ENCODE results near the gene RSPH9. TPM values are rescaled to one million over a fixed set of nuclear protein-coding genes. Genes with fewer than 3 reads are reported as not detected.
"Not testable (repeated sequence)": the region's sequence is repeated elsewhere in the genome, so short reads cannot be mapped to it uniquely, and the experiment has no call there.

The RSPH9 gene
- polyA plus RNA-seq, 1 experiment = 0.37 TPM

- CTCF ChIA-PET = no interaction called here
Observed at GRCh38 chr6:43658161-43658560, 13.3 kb downstream of the RSPH9 start.

DNA sequence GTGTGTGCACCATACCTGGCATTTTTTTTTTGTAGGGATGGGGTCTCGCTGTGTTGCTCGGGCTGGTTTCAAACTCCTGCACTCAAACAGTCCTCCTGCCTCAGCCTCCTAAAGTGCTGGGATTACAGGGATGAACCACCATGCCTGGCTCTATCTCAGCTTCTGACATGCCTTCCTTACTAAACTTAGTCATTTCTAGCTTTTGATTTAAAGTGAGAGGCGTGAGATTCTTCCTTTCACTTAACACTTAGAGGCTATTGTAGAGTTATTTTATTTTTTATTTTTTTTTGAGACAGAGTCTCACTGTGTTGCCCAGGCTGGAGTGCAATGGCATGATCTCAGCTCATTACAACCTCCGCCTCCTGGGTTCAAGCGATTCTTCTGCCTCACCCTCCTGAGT lies 18.1 kb downstream of the RSPH9 start:
- H3K4me3 ChIP-seq (ENCODE audit: low read depth, low read length); POLR2A ChIA-PET; H3K27ac ChIP-seq (ENCODE audit: low read depth, low read length); DNase-seq (ENCODE audit: low read depth, low spot score); H3K27me3 ChIP-seq (ENCODE audit: control insufficient read depth, insufficient read depth, low read length): not testable (repeated sequence)
- peaks cover 11% of the 10 kb centered on the region; the same call in 1 of the 2 replicates for H3K9me3 ChIP-seq (ENCODE audit: control insufficient read depth, insufficient read depth, low read length)
- CTCF ChIA-PET = interaction anchor here (8.9 kb wide), 1 partner anchor 417 kb away, joined by 90 read pairs; no protein-coding TSS in a partner anchor

More at GRCh38 chr6:43658161-43658560, 13.3 kb downstream of the RSPH9 start:
- Histone ChIP-seq H3K4me3 (ENCODE audit: low read depth, low read length) (no peak overlapping the region), H3K9me3 (ENCODE audit: control insufficient read depth, insufficient read depth, low read length) (peaks cover 11% of the 10 kb centered on the region; the same call in 1 of the 2 replicates), H3K27ac (ENCODE audit: low read depth, low read length) (no peak overlapping the region), H3K27me3 (ENCODE audit: control insufficient read depth, insufficient read depth, low read length) (peaks cover 2% of the 10 kb centered on the region)
- no peak for DNase-seq (ENCODE audit: low read depth, low spot score)
- POLR2A ChIA-PET = interaction anchor here (0.7 kb wide), 1 partner anchor 29 kb away, joined by 4 read pairs; the partner anchor contains the start of gene MRPS18A
- TF ChIP-seq CTCF (IDR thresholded peaks at IDR 0.05; ENCODE audit: low read depth, low read length) = no peak

DNA sequence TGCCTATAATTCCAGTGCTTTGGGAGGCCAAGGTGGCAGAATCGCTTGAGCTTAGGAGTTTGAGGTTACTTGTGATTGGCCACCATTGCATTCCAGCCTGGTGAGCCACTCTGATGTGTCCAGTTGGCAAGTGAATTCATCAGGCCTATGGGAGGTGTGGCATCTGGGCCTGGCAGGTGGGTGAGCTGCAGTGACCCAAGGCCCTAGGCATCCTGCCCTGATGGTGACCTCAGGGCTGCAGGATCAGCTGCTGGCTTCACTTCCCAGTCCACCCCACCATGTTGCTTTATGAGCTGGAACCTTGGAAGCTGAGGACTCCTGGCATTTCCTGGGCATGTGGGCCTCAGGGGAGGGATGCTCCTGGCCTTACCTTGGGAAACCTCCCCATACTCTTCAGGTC lies 20.5 kb downstream of the RSPH9 start:
- TF ChIP-seq CTCF (IDR thresholded peaks at IDR 0.05; ENCODE audit: low read depth, low read length) = no peak
- DNase-seq (ENCODE audit: low read depth, low spot score) = no peak
- CTCF ChIA-PET = interaction anchor here (1.3 to 8.9 kb wide), 5 partner anchors 19 to 414 kb away, joined by 4 to 90 read pairs (median 9); partner anchors contain the start of gene VEGFA

GRCh38 chr6:43666196-43666920 lies 21.5 kb downstream of the RSPH9 start:
- no peak for DNase-seq (ENCODE audit: low read depth, low spot score)
- no peak for TF ChIP-seq CTCF (IDR thresholded peaks at IDR 0.05; ENCODE audit: low read depth, low read length)
- Histone ChIP-seq H3K9me3 (ENCODE audit: control insufficient read depth, insufficient read depth, low read length) (peaks cover 2% of the 10 kb centered on the region; the same call in 1 of the 2 replicates), H3K27ac (ENCODE audit: low read depth, low read length) (no peak overlapping the region), H3K4me3 (ENCODE audit: low read depth, low read length) (no peak overlapping the region), H3K27me3 (ENCODE audit: control insufficient read depth, insufficient read depth, low read length) (peaks cover 5% of the 10 kb centered on the region)
- ChIA-PET CTCF (interaction anchor here (0.6 to 8.9 kb wide), 18 partner anchors 11 to 413 kb away, joined by 3 to 90 read pairs (median 4); partner anchors contain the start of gene VEGFA), POLR2A (interaction anchor here (0.5 to 1.6 kb wide), 2 partner anchors 104 to 110 kb away, joined by 4 to 8 read pairs; partner anchors contain the start of gene VEGFA)

More for the DNA sequence above, 20.5 kb downstream of the RSPH9 start:
- no peak overlapping the region for H3K27ac ChIP-seq (ENCODE audit: low read depth, low read length)
- H3K9me3 ChIP-seq (ENCODE audit: control insufficient read depth, insufficient read depth, low read length) = peaks cover 5% of the 10 kb centered on the region; the same call in 1 of the 2 replicates
- H3K27me3 ChIP-seq (ENCODE audit: control insufficient read depth, insufficient read depth, low read length) = peaks cover 5% of the 10 kb centered on the region
- POLR2A ChIA-PET = interaction anchor here (0.9 to 1.0 kb wide), 3 partner anchors 12 to 36 kb away, joined by 3 read pairs; partner anchors contain the start of gene MAD2L1BP
- H3K4me3 ChIP-seq (ENCODE audit: low read depth, low read length) = no peak overlapping the region

GRCh38 chr6:43667245-43668150 lies 22.7 kb downstream of the RSPH9 start:
- Histone ChIP-seq H3K4me3 (ENCODE audit: low read depth, low read length) (peak overlapping the region; percentile 36; the same call in 1 of the 2 replicates), H3K9me3 (ENCODE audit: control insufficient read depth, insufficient read depth, low read length) (no peaks in the 10 kb centered on the region), H3K27ac (ENCODE audit: low read depth, low read length) (peak overlapping the region; percentile 21), H3K27me3 (ENCODE audit: control insufficient read depth, insufficient read depth, low read length) (peaks cover 5% of the 10 kb centered on the region)
- peak; percentile 97 for TF ChIP-seq CTCF (IDR thresholded peaks at IDR 0.05; ENCODE audit: low read depth, low read length)
- no peak for DNase-seq (ENCODE audit: low read depth, low spot score)
- CTCF ChIA-PET = interaction anchor here (0.6 to 8.9 kb wide), 26 partner anchors 10 to 412 kb away, joined by 3 to 90 read pairs (median 4); partner anchors contain the start of genes MRPS18A and VEGFA
- POLR2A ChIA-PET = interaction anchor here (1.0 to 1.8 kb wide), 4 partner anchors 20 to 103 kb away, joined by 3 to 8 read pairs (median 5); partner anchors contain the start of gene VEGFA

Measured in AG04450 (cell line).